NCI-H187 treated with DMSO at 0.1 percent for 48 hours (cell line): Measurements from ENCODE around the gene UTF1.

Experiments used
- DNase-seq: peaks from one replicate; lab custom pipeline; 2025; lab: John Stamatoyannopoulos, UW

The UTF1 gene

DNA sequence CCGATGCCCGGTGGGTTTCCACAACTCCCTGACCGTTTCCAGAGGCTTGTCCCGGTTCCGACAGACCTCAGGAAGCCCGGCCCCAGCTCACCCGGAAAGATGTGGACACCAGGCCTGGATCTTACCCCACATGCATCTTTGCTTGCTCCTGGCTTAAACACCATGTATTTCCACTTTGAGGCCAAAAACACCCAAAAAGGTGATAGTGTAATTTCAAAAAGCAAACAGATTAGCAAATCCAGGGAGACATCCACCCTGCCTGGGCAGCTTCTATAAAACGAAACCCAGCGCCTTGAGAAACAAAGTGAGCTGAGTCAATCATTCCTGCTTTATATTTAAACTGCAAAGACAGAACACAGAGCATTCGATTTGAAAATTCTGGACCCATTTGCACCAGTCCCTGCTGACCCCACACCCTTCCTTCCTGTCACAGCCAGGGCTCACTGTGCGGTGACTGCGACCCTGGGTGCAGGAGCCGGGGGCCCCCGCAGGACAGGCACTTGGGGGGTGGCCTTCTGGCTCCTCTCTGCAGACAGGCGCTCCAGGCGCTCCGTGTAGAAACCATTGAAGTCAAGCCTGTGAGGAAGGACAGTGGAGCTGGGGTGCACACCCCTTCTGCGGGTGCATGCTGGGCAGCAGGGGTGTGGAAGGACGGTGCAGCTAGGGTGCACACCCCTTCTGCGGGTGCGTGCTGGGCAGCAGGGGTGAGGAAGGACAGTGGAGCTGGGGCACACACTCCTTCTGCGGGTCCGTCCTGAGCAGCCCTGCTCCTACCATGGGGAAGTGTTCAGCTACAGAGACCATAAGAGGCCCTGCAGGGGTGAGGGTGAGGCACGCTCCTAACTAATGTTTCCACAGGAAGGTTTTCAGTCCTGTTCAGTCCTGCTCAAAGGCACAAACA, 49.6 kb downstream of the UTF1 start:
- DNase-seq, result no peak

DNA sequence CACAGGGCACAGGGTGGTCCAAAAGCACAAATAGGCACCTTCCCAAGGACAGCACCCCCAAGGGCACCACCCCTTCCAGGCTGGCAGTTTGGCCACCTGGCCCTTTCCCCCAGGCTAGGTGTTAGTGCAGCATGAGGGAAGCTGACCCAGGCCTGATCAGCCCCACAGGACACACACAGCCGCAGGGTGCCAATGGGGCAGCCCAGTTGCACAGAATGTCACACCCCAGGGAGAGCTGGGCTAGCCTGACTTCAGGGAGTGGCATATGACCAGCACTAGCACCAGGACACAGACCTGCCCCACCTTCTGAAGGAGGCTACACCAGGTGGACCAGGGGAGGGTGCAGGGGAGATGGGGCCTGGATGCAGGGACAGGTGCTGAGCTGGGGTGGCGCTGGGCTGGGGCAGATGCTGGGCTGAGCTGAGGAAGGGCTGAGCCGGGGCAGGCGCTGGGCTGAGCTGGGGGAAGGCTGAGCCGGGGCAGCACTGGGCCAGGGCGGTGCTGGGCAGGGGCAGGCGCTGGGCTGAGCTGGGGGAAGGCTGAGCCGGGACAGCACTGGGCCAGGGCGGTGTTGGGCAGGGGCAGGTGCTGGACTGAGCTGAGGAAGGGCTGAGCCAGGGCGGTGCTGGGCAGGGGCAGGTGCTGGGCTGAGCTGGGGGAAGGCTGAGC, 50.5 kb downstream of the UTF1 start:
- no peak for DNase-seq

DNA sequence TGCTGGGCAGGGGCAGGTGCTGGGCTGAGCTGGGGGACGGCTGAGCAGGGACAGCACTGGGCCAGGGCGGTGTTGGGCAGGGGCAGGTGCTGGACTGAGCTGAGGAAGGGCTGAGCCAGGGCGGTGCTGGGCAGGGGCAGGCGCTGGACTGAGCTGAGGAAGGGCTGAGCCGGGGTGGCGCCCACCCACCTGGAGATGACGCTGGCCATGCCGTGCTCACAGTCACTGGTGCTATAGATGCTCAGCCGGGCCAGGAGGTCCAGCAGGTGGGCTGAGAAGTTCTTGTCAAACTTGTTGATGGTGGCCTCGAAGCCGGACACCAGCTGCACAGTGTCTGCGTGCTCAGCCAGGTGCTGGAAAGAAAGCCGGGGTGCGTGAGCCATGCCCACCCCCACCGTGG, 51.1 kb downstream of the UTF1 start:
- no peak for DNase-seq
